ENCODE results near the gene GOLT1A. TPM values are rescaled to one million over a fixed set of nuclear protein-coding genes. Genes with fewer than 3 reads are reported as not detected.

The GOLT1A gene
- total RNA-seq, 4 donors from 2014 or later = 0.91 to 1.5 TPM; not detected in 2

DNA sequence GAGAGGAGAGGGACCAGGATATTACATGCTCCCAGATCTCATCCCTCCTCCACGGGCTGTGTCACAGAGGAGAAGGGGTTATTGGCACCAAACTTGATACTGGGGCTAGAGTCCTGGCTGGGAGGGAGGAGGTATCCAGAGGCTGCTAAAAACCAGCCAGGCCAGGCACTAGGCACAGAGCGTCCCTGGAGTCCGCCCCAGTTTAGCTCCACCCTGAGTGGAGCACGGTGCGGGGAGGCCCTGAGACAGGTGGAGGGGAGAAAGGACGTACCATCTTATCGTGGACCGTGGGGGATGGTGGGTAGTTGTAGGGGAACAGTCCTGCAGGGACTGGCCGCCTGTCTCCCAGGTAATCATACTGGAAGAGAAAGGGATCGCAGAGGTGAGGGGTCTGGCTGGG is 42.7 kb upstream of the GOLT1A start:
- WGBS, 2 donors = 72 to 89% methylated on average over 10 of the region's 10 CpGs
- no peak for TF ChIP-seq POLR2A (IDR thresholded peaks at IDR 0.05)
- TF ChIP-seq, protein P1, sequence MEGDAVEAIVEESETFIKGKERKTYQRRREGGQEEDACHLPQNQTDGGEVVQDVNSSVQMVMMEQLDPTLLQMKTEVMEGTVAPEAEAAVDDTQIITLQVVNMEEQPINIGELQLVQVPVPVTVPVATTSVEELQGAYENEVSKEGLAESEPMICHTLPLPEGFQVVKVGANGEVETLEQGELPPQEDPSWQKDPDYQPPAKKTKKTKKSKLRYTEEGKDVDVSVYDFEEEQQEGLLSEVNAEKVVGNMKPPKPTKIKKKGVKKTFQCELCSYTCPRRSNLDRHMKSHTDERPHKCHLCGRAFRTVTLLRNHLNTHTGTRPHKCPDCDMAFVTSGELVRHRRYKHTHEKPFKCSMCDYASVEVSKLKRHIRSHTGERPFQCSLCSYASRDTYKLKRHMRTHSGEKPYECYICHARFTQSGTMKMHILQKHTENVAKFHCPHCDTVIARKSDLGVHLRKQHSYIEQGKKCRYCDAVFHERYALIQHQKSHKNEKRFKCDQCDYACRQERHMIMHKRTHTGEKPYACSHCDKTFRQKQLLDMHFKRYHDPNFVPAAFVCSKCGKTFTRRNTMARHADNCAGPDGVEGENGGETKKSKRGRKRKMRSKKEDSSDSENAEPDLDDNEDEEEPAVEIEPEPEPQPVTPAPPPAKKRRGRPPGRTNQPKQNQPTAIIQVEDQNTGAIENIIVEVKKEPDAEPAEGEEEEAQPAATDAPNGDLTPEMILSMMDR (IDR thresholded peaks at IDR 0.05) = no peak
- DNase-seq (ENCODE audit: low spot score in 2 of 2) = no peak
- intact Hi-C loops (cut with DNase I; ENCODE audit: low total_unique reads) = no loop called here
- H3K4me3 ChIP-seq (ENCODE audit: low read depth, poor library complexity, severe bottlenecking) = no peak overlapping the region

DNA sequence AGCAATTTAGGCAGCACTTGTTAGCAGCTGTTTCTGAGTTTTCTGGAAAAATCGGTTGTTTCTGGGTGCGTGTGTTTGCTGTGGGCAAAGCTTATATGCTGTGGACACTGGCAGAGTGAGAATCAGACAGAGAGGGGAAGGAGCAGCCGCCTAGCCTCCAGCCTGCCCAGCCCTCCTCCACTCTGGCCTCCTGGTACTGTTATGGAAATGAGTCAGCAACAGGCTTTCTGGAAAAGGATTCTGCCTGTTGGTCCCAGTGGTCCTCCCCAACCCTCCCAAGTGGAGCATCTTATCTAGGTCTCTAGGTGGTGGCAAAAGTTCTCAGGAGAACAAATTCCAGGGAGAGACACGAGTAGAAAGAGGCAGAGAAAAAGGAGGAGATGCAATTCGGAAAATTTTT is 42.2 kb upstream of the GOLT1A start:
- no peak for TF ChIP-seq POLR2A (IDR thresholded peaks at IDR 0.05)
- TF ChIP-seq, protein P1 (IDR thresholded peaks at IDR 0.05) = no peak
- intact Hi-C loops (cut with DNase I; ENCODE audit: low total_unique reads) = no loop called here
- no peak overlapping the region for H3K4me3 ChIP-seq (ENCODE audit: low read depth, poor library complexity, severe bottlenecking)
- 70 to 73% methylated on average over 5 of the region's 5 CpGs for WGBS, 2 donors
- DNase-seq (ENCODE audit: low spot score in 2 of 2) = no peak

GRCh38 chr1:204255225-204255624 is 41.4 kb upstream of the GOLT1A start:
- intact Hi-C loops (cut with DNase I; ENCODE audit: low total_unique reads) = no loop called here
- DNase-seq (ENCODE audit: low spot score in 2 of 2) = no peak
- H3K4me3 ChIP-seq (ENCODE audit: low read depth, poor library complexity, severe bottlenecking) = no peak overlapping the region
- WGBS, 2 donors = 62 to 73% methylated on average over 5 of the region's 5 CpGs
- TF ChIP-seq, protein P1 (IDR thresholded peaks at IDR 0.05) = no peak
- TF ChIP-seq POLR2A (IDR thresholded peaks at IDR 0.05) = no peak

DNA sequence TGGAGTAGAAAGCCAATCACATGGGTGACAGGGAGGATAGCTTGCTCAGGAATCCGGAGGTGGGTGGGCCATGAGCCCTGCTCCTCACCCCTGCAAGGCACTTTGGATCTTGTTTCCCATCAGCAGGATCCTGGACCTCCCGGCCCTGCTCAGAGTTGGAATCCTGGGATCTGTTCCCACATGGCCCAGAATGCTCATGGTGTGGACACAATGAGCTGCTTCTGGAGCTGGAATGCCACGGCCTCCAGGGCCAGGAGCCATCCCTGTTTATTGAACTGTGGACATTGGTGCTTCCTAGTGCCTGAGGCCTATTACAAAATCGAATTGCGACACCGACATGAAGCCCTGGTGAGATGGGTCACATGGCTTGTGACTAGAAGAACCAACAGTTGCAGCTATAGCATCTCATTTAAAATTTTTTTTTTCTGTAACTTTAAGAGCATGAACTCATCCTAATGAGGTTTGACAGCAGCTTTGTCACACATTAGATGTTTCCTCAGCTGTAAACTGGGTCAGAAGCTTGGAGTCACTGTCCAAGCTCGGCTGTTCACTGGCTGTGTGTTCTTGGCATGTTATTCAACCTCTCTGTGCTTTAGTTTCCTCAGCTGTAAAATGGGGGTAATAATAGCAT is 40.4 kb upstream of the GOLT1A start:
- 62 to 65% methylated on average over 6 to 7 of the region's 7 CpGs for WGBS, 2 donors
- intact Hi-C loops (cut with DNase I; ENCODE audit: low total_unique reads) = no loop called here
- TF ChIP-seq POLR2A (IDR thresholded peaks at IDR 0.05) = no peak
- TF ChIP-seq, protein P1 (IDR thresholded peaks at IDR 0.05) = no peak
- peak; percentile 81 to 94 for DNase-seq (ENCODE audit: low spot score in 2 of 2)
- H3K4me3 ChIP-seq (ENCODE audit: low read depth, poor library complexity, severe bottlenecking) = no peak overlapping the region

DNA sequence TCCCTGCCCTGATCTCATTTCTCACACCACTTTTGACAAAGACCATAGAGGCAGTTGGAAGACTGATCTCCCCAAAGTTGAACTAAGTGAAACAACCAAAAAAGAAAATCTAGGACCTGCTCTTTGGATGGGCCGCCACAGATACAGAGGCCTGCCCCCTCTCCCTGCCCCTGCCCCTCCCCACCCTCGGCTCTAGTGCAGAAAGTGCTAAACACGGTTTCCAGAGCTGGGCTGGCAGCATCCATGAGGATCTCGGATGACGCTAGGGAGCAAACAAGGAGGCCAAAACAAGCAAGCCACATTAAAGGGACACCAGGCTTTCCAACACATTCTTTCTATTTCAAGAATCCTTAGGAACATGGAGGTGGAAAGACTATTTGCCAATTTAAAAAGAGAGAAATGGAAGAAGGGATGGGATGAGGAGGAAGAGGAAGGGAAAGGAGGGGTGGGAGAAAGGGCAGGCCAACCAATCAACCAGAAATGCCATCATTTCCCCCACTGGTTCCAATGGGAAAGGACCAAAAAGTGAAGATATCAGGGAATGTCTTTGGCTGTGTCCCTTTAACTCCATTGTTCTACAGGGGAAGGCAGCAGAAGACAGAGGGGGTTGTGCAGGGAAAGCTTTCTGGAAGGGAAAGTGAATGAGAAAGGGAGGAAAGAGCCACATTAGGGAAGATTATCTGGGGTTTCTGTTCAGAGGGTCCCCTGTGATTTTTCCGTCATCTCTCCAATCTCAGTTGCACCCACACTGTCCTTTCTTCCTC is 38.3 kb upstream of the GOLT1A start:
- TF ChIP-seq POLR2A (IDR thresholded peaks at IDR 0.05) = no peak
- TF ChIP-seq, protein P1 (IDR thresholded peaks at IDR 0.05) = no peak
- no peak for DNase-seq (ENCODE audit: low spot score in 2 of 2)
- no peak overlapping the region for H3K4me3 ChIP-seq (ENCODE audit: low read depth, poor library complexity, severe bottlenecking)
- intact Hi-C loops (cut with DNase I; ENCODE audit: low total_unique reads) = no loop called here
- WGBS, 2 donors = 81 to 93% methylated on average over 6 of the region's 6 CpGs

Measured in lower leg skin (tissue), 4 donors.